Suppressor macrophage (primary cell): ENCODE measurements around the gene IFI44L.

Experiments
- DNase-seq, 4 experiments: peaks; one replicate each; pipeline ENCODE4 v3.0.0-alpha.2; 2020 to 2022

IFI44L gene

GRCh38 chr1:78641558-78641957 lies 21.3 kb downstream of the IFI44L start:
- DNase-seq = no peak

- DNase-seq = peak; percentile 46 to 78 (median 62)
Measured at GRCh38 chr1:78645723-78646122, 25.5 kb downstream of the IFI44L start.

DNA sequence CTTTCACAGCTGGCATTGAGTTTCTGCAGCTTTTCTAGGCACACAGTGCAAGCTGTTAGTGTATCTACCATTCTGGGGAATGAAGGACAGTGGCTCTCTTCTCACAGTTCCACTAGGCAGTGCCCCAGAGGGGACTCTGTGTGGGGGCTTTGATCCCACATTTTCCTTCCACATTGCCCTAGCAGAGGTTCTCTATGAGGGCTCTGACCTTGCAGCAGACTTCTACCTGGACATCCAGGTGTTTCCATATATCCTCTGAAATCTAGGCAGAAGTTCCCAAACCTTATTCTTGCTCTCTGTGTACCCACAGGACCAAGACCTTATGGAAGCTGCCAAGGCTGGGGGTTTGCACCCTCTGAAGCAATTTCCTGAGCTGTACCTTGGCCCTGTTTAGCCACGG lies 27.0 kb downstream of the IFI44L start:
- DNase-seq = no peak

GRCh38 chr1:78649628-78650027 lies 29.4 kb downstream of the IFI44L start, which contains the start of gene IFI44:
TSS of gene IFI44 (plus strand) at chr1:78649831. CDS start at chr1:78650196, 365 bp downstream.
- peak; percentile 87 to 93 (median 88) for DNase-seq

DNA sequence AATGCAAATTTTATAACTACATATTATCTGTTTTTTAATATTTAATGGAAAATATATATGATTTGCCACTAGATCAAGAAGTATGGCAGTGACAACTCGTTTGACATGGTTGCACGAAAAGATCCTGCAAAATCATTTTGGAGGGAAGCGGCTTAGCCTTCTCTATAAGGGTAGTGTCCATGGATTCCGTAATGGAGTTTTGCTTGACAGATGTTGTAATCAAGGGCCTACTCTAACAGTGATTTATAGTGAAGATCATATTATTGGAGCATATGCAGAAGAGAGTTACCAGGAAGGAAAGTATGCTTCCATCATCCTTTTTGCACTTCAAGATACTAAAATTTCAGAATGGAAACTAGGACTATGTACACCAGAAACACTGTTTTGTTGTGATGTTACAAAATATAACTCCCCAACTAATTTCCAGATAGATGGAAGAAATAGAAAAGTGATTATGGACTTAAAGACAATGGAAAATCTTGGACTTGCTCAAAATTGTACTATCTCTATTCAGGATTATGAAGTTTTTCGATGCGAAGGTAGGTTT lies 29.9 kb downstream of the IFI44L start:
- DNase-seq = peak; percentile 19 to 63 (median 46)

GRCh38 chr1:78651241-78651640 lies 31.0 kb downstream of the IFI44L start:
- peak in 3 of 4 experiments; percentile 2 to 29 (median 27) for DNase-seq

DNA sequence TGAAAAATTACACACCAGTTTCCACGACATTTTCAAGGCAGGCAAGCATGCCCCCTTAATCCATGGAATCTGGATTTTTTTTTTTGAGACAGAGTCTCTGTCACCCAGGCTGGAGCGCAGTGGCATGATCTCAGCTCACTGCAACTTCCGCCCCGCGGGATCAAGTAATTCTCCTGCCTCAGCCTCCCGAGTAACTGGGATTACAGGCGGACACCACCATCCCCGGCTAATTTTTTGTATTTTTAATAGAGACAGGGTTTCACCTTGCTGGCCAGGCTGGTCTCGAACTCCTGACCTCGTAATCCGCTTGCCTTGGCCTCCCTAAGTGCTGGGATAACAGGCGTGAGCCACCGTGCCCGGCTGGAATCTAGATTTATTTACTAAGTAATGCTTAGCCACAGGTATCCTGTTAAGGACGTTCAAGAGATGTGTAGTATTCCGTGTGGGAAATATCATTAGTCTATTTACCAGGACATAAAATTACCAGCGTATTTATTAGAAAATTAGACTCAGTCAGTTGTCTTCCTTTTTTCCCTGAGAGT lies 31.8 kb downstream of the IFI44L start:
- DNase-seq = no peak

DNA sequence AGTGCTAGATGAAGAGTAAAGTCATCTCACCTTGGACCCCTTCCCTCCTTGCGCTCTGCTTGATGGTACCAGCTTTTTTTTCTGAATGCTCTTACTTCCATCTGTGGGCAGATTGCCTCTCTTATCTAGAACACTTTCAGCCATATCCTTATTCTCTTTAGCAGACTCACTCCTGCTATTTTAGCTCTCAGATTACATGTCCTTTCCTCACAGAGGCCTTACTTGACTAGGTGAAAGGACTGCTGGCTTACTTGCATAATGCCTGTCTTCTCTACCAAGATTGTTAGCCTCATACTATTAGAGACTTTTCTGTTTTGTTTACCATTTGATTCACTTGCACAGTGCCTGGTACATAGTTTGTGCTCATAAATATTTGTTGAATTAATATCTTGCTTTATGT lies 38.7 kb downstream of the IFI44L start:
- DNase-seq = no peak

DNA sequence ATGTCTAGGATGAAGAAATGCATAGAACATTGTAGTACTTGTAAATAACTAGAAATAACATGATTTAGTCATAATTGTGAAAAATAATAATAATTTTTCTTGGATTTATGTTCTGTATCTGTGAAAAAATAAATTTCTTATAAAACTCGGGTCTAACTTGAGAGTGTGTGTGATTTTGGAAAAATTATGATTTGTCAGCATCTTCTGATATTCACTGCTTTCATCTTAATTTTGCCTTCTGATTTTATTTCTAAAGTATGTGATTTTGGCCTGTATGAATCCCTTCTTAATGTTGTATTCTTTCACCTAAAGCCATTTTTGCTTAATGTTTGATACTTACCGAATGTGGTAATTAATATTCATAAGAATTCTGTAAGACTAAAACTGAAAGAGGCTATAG lies 43.7 kb downstream of the IFI44L start:
- no peak for DNase-seq

- DNase-seq = no peak
Measured at GRCh38 chr1:78664763-78665162, 44.5 kb downstream of the IFI44L start.

DNA sequence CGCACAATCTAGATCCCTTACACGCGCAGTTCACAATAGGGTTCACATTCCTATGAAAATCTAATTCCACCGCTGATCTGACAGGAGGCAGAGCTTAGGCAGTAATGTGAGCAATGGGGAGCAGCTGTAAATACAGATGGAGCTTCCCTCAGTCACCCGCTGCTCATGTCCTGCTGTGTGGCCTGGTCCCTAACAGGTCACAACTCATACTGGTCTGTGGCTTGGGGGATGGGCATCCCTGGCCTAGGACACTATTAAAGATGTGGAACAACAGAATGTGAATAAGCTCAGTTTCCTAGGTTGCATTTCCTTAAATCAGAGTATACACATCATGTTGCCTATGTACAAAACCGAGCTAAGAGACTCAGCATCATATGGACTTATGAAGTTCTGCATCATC lies 45.6 kb downstream of the IFI44L start:
- no peak for DNase-seq

DNA sequence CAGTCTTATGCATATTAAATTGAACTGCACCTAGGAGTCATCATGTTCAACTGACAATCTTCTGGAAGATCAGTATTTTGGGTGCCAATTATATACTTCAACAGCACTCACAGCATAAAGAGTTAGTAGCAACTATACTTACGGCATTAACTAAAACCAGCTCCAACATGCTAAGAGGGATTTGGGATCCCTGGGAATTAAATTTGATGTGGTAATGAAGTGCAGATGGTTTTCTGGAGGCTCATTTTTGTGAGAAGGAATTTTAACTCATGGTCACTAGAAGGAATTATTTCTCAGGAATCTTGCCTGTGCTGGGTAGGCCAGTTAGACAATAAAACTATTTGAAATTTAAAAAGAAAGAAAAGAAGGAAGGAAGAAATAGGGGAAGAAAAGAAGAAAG lies 47.7 kb downstream of the IFI44L start:
- DNase-seq = no peak

DNA sequence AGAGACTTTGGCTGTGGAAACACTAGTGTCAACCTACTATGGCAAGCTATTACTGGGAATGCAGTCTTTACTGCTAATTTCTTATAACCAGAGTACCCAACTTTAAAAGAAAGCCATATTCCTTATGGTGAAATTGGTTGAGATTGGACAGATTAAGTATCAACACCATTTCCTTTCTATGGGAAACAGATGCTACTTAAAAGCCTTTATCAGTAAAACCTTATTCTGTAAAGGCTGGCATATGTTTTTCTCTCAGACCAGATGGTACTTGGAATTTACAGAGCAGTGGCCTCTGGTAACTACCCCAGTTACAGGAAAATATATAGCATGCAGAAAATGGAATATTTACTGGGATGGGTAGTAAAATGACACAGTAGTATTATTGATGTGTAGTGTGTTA lies 48.2 kb downstream of the IFI44L start:
- DNase-seq = no peak

DNA sequence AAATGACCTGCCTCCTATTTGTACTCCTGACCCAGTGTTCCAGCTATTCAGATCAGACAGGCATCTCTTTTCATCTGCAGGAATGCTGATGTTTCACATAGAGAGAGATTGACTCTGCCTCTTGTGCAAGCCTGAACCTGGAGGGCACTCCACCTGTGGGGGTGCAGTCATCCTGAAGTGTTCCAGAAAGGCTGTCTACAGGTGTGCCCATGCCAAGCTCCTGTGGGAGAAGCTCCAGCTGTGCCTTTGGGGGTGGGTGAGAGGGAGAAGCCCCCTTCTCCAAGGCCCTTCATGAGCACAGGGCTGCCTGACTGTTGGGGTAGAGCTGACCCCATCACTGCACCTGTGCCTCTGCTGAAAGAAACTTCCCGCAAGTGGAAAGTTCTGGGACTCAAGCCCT lies 52.2 kb downstream of the IFI44L start:
- no peak for DNase-seq

DNA sequence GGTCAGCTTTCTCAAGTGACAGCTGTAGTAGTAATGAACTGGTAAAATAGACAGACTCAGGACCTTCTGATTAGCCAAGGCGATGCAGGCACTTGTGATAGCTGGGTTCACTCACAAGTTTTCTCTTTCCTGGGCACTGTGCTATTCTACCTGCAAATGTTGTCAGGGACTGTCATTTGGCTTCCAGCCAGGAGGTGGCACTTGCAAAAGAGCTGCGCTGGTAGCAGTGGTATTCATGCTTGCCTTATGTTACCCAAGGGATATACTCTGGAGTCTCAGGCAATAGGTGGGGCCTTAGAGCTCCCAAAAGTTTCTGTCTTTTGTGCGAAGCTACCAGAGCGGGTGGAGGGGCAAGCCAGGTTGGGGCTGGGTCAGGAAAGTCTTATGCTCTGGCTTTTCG lies 52.9 kb downstream of the IFI44L start:
- DNase-seq = no peak

DNA sequence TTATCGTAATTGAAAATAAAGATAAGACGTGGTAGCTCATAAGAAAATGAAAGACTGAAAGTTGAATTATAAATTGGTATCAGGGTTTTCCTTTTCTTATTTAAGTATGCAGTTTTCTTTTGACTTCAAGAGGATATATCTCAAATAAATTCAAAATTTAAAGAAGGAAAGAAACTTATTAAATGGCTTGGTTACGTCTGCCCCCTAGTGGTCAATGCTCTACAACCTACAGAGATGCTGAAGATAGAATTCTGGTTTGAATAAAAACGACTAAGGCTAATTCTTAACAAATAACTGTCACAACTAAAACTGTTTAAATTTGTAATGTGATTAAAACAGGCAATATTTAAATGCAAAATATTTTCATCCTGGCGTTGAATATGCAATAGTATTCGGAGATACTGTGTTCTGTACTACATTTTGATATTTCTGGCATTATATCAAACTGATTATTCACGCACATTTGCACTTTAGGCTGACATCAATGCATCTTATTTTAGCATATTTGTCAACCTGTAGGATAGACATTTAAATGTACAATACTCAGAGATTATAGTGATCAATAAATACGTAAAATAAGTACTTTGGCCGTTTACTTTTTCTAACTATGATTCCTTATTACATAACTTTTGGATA lies 56.2 kb downstream of the IFI44L start:
- peak; percentile 80 to 88 (median 85) for DNase-seq

DNA sequence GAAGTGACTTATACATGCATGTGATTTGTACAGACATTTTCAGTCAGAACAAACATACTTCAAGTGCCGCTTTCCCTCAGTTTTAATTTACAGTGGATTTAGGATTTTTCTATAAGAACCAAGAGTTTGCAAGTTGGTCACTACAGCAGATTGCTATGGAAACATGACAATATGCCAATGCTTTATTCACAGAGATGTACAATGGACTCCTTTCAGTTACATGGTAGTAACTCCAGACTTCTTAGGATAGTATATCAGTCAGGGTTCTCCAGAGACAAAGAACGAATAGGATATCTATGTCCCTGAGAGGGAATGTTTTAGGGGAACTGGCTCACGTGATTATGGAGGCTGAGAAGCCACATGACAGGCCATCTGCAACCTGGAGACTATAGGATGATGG lies 56.7 kb downstream of the IFI44L start:
- no peak for DNase-seq

- no peak for DNase-seq
Measured at GRCh38 chr1:78677788-78678187, 57.5 kb downstream of the IFI44L start.

DNA sequence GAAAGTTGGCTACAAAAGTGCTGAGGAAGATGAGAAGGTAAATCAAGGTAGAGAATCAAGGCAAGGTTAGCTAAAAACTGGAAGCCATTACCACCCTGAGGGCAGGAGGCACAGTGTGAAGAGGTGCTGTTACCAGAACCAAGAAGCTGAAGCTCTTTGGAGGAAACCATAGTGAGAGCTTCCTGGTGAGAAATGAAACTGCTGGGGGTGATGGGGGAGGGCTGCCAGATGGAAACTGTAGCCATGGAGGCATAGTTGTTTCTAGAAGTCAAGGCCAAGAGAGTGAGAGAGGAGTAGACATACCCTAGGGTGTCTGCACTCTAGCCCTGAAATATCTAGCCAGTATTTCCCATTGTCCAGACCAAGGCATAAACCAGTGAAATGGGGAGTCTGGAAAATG lies 58.1 kb downstream of the IFI44L start:
- no peak for DNase-seq

DNA sequence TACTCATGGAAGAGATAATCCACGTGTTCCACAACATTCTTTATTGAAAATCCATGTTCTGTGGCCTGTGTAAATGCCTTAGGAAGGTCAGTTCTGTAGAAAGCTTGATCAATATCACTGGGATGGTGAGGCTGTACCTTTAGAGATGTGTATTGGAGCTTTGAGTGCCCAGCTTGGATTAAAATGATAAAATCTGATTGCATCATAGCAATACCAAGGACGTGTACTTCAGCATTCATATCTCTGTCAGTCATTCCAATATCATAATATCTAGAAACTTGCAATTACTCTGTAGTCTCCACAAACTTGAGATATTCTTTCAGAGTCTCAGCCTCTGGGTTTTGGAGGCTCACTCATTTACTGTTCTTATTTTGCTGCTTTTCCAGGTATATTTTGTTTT lies 61.0 kb downstream of the IFI44L start:
- DNase-seq = no peak

- no peak for DNase-seq
Measured at GRCh38 chr1:78682496-78682895, 62.2 kb downstream of the IFI44L start.

DNA sequence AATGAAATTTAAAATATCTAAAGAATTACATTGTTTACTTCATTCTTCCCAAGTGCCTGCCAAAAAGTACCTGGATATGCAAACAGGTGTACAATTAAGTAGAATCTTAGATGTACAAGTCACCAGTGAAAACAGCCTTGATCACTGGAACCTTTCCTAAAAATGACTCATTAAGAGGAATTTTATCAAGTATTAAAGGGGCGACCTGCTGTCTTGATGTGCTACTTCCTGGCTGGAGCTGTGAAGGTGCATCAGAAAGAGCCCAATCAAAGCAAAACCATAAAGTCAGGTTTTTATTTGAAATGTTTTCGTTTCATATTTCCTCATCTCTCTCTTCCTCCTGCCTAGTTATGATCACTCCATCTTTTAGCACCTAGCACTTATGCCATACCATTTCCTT lies 62.8 kb downstream of the IFI44L start:
- no peak for DNase-seq

DNA sequence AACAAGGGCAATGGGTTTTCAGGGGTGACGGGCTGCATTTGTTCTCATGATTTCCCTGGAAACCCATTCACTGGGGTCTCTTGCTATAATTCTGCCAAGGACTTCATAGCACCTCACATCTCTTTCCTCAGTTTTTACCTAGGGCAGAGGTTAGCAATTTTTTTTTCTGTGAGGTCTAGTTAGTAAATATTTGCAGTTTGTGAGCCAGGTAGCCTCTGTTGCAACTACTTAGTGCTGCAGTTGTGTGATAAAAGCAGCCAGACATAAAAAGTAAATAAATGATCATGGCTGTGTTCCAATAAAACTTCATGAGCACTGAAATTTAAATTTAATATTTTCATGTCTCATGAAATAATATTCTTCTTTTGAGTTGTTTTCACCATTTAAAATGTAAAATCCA lies 67.1 kb downstream of the IFI44L start:
- no peak for DNase-seq

DNA sequence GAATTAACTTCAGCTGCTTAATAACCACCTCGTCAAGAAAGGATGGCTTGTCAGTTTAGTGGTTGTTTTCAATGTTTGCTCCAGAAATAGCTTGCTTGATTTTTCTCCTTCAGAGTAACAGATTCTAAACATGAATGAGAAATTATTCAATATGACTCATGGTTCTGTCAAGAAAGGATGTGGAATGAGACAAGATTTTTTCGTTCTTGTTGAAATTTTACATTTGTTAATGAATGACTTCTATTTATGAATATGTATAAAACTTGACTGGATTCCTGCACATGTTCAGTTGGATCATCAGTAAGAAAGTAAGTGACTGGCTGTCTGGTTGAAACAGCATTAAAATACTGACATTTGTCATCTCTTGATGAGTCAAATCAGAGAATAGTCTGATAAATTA lies 67.7 kb downstream of the IFI44L start:
- no peak for DNase-seq

- DNase-seq = no peak
Measured at GRCh38 chr1:78688697-78689096, 68.4 kb downstream of the IFI44L start.
